ENCODE measurements around the gene GSTA2.
"Not testable (repeated sequence)": the region's sequence is repeated elsewhere in the genome, so short reads cannot be mapped to it uniquely, and the experiment has no call there.

Gene GSTA2

DNA sequence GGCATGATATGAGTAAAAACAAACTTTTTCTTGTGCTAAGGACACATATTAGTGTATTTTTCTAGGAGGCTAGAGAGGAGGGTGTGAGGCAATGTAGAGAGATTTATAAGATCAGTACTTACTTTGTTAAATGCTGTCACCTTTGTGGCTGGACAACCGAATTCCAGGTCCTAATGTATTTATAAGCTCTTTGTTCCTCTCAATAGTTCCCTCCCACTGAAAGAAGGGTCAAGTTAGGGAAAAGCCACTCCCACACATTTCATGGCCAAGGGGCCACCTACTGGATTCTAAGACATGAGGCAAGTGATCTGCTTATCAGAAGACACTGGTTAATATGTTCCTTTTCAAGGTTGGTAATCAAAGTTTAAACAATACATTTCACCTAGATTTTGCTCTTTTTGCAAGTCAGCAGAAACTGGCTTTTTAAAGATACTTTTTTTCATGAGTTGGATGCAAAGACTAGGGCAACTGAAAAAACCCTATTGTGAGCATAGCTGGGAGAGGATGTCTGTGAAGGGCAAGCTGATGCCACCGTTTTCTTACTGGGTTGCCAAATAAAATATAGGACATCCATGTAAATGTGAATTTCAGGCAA is at the start of gene GSTA2:
GSTA2 (minus strand) TSS at position 154 of the 595 bp plus-strand sequence. CDS start 5,528 bp downstream, outside the sequence.
- DNase-seq (ENCODE audit: low spot score) = not testable (repeated sequence)

DNA sequence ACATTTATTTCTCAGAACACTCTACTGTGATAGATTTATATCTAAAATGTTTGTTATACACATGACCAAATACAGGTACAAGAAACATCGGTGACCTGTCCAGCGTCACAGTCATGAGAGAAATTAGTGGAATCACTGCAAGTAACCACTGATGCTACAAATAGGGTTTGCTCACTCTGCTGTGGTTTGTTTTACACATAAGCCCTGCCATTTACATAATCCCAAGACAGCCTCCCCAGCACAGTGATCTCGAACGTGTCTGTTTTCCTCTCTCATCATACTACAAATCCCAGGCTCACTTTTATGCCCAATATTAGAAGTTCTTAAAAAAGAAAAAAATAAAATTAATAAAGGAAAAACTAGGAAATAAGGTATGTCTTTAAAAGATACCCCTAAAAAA is 46.5 kb upstream of the GSTA2 start:
- DNase-seq (ENCODE audit: low spot score) = not testable (repeated sequence)

DNA sequence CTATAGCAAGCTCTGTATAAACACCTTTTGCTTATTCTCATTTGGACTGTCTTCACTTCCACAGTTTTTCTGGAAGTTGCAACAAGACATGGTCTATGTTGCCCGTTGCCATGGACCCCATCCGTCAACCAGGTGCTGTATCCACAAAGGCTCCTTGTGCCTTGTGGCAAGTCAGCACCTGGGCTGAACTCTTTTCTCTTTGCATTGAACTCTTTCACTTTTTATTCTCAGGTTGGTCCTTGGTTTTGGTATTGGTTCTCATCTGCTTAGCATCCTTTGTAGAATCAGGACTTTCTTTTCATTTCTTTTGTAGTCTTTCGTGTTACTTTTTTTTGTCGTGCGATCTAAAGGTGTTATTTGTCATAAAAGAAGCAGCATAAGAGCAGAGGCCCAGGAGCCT is 45.4 kb upstream of the GSTA2 start:
- no peak for DNase-seq (ENCODE audit: low spot score)

DNA sequence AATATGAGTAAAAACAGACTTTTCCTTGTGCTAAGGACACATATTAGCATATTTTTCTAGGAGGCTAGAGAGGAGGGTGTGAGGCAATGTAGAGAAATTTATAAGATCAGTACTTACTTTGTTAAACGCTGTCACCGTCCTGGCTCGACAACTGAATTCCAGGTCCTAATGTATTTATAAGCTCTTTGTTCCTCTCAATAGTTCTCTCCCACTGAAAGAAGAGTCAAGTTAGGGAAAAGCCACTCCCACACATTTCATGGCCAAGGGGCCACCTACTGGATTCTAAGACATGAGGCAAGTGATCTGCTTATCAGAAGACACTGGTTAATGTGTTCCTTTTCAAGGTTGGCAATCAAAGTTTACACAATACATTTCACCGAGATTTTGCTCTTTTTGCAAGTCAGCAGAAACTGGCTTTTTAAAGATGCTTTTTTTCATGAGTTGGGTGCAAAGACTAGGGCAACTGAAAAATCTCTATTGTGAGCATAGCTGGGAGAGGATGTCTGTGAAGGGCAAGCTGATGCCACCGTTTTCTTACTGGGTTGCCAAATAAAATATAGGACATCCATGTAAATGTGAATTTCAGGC is 40.5 kb upstream of the GSTA2 start, which contains the start of gene GSTA1:
GSTA1 (minus strand) TSS at position 149 of the 588 bp plus-strand sequence. CDS start 4,549 bp downstream, outside the sequence.
- not testable (repeated sequence) for DNase-seq (ENCODE audit: low spot score)

DNA sequence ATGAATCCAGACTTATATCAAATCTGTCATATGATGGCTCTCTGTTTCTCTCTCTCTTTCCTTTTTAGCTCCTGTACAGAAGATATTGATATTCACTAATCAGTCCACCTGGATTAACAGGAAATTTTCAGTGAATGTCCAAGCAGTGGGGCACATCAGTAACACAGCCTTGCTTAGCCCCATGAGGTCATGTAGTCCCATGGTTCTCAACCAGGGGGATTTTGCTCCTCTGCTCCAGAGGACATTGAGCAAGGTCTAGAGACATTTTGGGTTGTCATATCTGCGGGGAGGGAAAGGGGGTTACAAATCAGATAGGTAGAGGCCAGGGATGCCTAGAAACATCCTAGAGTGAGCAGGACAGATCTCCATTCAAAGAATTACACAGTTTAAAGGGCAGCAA is 39.5 kb upstream of the GSTA2 start:
- no peak for DNase-seq (ENCODE audit: low spot score)

DNA sequence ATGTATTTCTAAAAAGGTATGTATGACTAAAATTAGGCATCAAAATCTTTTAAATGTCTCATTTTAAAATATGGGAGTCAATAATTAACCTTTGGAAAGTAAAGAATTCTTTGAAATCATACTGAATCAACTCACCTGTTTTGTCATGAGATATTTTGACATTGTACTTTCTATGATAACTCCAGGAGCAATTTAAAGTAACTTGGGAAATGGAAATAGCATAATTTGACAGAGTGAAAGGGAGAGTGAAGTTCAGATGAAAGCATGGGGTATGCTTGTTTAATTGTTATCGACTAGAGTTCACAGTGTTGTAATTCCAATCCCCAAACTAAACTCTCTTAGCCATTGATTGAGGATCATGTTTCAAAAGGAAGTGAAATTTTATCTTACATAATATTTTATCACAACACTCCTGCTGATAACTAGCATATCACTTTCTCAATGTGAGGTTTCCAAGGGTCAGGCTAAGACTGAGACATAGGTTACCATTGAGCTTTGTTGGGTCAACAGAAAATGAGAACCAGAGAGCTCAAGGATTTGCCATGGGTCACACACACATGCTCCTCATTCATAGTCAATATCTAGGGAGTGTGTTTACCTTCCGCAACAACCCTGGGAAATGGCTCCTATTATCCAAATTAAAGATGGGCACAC is 38.0 kb upstream of the GSTA2 start:
- no peak for DNase-seq (ENCODE audit: low spot score)

DNA sequence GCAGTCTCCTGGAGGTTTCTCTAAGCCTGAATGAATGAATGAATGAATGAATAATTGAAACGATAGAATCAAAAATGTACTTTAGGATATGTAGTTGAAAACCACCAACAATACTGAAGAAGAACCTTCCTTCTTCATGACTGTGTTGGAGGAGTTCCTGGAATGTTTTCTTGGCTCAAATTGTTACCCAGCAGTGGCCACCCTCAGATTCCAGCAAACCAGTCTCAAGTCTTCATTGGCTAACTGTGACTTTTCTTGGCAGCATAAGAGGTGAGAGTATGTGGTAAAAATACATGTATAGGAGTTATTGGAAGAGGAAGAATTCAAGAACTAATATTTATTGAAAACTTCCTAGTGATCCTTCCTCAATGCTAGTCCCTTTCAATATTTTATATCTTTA is 36.0 kb upstream of the GSTA2 start:
- DNase-seq (ENCODE audit: low spot score) = not testable (repeated sequence)

DNA sequence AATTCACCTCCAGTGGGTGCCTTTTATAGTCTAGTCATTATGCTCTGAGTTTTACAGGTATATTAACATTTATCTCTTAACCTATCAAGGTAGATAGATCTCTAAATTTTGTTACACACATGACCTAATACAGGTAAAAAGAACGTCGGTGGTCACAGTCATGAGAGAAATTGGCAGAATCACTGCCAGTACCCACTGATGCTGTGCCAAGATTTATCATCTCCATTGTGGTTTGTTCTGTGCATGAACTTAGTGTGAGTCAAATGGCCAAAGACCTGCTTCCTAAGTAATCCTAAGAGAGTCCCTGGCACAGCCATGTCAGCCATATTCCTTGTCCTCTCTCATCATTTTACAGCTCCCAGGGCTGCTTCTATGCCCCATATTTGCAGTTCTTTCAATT is 31.1 kb upstream of the GSTA2 start:
- not testable (repeated sequence) for DNase-seq (ENCODE audit: low spot score)

DNA sequence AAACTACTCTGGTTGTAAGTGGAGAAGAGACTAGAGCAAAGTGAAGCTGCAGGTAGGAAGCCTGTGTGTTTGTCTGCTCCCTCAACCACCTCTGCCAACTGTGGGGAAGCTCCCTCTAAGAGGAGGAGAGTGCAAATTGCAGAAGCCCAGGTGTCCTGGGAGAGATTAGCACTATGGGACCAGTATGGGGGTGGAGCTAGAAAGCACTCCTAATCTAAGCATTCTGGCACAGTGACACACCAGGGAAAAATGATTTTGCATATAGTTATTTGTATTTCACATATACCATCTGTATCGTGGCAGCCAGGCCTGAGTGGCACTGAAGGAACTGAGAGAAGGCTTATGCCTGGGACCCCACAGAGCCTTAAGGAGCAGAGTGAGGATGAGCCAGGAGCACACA is 27.6 kb upstream of the GSTA2 start:
- DNase-seq (ENCODE audit: low spot score) = no peak

DNA sequence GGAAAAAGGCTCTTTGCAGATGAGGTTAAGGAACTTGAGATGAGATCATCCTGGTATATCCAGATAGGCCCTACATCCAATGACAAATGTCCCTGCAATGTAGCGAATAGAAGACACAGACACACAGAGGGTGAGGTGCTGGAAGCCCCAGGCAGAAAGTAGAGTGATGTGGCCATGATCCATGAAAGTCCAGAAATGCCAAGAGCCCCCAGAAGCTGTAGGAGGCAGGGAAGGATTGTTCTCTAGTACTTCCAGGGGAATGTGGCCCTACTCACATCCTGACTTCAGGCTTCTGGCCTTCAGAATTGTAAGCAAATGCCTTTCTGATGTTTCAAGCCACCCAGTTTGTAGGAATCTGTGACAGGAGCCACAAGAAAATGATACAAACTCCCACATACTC is 26.4 kb upstream of the GSTA2 start:
- not testable (repeated sequence) for DNase-seq (ENCODE audit: low spot score)

DNA sequence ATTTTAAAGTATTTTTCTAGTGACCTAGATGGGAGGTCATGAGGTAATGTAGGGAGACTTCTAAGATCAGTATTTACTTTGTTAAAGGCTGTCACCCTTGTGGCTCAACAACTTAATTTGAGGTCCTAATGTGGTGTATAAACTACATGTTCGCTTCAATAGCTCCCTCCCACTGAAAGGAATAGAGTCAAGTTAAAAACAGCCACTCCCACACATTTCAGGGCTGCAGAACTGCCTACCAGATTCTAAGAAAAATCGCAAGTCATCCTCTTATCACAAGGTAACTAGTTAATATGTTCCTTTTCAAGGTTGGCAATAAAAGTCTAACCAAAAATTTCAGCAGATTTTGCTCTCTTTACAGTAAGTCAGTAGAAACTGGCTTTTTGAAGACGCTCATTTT is 25.2 kb upstream of the GSTA2 start:
- no peak for DNase-seq (ENCODE audit: low spot score)

DNA sequence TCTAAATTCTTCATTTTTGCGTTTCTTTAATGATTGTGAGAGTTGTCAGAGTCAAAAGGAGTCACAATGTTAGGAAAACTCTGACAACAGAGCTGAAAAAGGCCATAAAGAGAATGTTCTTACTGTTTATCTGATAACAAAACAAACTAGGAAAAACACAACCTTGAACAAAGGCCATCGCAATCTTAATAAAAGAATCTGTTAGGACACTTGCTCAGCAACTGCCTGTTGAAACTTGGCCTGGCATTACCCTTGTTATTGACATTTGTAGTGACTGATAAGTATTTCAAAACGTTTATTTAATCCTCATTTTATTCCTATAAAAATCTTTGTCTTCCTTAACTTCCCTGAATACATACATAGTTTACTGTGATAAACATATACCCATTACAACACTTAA is 24.6 kb upstream of the GSTA2 start:
- DNase-seq (ENCODE audit: low spot score) = no peak

DNA sequence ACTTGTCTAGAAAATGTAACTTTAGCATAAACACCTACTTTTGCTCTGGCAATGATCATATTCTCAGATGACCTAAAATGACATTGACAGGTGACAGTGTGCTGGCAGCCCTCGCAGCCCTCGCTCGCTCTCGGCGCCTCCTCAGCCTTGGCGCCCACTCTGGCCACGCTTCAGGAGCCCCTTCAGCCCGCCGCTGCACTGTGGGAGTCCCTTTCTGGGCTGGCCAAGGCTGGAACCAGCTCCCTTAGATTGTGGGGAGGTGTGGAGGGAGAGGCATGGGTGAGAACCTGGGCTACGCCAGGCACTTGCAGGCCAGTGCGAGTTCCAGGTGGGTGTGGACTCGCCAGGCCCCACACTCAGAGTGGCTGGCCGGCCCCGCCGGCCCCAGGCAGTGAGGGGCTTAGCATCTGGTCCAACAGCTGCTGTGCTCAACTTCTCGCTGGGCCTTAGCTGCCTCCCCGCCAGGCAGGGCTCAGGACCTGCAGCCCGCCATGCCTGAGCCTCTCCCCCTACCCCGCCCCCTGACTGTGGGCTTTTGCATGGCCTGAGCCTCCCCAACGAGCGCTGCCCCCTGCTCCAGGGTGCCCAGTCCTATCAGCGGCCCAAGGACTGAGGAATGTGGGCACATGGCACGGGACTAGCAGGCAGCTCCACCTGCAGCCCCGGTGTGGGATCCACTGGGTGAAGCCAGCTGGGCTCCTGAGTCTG is 23.1 kb upstream of the GSTA2 start:
- DNase-seq (ENCODE audit: low spot score) = no peak

DNA sequence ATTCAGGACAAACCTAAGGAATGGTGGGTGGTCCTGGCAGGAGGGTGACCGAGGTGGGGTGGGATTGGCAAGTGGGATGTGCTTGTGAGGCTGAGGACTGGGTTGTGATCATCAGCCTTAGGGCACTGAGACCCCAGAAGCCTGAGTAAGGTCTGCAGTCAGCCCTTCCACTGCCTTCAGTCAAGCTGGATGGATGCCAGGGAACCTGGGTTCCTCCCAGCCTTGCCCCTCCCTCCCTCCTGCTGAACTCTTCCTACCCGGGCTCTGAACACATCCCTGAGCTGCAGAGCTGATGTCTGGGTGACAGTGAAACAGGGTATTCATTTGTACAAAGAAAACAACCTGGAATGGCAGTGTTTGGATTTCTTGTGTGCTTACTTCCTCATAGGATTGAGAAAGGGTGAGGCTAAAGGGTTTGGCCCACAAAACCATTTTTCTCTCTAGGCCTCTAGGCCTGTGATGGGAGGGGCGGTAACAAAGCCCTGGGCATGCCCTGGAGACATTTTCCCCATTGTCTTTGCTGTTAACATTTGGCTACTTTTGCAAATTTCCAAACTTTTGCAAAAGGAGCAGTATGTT is 19.5 kb upstream of the GSTA2 start:
- DNase-seq (ENCODE audit: low spot score) = not testable (repeated sequence)

DNA sequence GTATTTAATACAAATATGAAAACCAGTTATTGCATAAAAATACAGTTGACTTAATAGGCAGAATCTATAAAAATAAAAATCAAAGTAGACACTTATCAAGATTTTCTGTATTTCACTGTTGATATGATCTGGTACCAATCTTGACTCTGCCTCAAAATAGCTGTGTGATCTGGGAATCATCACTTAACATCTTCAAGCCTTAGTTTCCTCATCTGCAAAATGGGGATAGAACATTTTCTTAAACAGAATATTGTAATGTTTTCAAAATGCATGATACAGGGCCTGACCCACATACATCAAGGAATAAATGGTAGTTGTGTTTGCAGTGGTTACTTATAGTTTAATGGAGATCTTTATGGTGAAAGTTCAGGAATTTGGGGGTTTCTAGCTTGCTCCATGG is 18.9 kb upstream of the GSTA2 start:
- not testable (repeated sequence) for DNase-seq (ENCODE audit: low spot score)

DNA sequence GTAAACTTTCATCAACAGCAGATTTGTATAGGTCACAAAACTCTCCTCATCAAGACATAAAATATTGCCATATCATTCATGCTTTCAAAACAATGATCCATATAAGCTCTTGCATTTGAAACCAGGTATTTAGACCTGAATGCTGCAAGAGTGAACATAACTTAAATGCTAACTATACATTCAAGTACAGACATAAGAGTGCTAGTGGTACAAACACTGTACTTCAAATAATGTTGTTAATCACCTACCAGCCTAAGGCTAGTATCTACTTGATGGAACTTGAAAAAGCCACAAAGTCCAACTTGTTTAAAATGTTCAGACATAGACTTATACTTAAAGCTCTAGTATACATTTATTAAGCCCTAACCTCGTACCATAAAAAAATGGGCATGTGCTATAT is 16.0 kb upstream of the GSTA2 start:
- no peak for DNase-seq (ENCODE audit: low spot score)

DNA sequence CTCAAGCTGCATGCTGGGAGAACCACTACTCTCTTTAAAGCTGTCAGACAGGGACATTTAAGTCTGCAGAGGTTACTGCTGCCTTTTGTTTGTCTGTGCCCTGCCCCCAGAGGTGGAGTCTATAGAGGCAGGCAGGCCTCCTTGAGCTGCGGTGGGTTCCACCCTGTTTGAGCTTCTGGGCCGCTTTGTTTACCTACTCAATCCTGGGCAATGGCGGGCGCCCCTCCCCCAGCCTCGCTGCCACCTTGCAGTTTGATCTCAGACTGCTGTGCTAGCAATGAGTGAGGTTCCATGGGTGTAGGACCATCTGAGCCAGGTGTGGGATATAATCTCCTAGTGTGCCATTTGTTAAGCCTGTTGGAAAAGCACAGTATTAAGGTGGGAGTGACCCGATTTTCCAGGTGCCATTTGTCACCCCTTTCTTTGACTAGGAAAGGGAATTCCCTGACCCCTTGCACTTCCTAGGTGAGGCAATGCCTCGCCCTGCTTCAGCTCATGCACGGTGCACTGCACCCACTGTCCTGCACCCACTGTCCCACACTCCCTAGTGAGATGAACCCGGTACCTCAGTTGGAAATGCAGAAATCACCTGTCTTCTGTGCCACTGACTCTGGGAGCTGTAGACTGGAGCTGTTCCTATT is 13.6 kb upstream of the GSTA2 start:
- DNase-seq (ENCODE audit: low spot score) = not testable (repeated sequence)

DNA sequence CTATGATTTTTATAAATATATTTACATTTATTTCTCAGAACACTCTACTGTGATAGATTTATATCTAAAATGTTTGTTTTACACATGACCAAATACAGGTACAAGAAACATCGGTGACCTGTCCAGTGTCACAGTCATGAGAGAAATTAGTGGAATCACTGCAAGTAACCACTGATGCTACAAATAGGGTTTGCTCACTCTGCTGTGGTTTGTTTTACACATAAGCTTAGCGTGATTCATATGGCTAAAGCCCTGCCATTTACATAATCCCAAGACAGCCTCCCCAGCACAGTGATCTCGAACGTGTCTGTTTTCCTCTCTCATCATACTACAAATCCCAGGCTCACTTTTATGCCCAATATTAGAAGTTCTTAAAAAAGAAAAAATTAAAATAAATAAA is 6.1 kb upstream of the GSTA2 start:
- not testable (repeated sequence) for DNase-seq (ENCODE audit: low spot score)

DNA sequence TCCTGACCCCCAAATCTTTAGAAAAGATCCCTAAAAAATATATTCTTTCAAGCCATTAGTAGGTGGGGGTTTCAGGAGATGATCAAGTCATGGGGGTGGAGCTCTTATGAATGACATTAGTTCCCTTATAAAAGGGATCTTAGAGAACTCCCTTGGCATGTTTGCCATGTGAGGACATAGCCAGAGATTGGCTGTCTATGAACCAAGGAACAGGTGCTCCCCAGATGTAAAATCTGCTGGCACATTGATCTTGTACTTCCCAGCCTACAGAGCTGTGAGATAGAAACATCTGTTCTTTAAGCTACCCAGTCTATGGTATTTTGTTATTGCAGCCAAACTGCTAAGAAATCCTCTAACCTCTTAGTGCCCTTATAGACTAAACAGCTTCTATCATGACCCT is 4.4 kb upstream of the GSTA2 start:
- DNase-seq (ENCODE audit: low spot score) = not testable (repeated sequence)

DNA sequence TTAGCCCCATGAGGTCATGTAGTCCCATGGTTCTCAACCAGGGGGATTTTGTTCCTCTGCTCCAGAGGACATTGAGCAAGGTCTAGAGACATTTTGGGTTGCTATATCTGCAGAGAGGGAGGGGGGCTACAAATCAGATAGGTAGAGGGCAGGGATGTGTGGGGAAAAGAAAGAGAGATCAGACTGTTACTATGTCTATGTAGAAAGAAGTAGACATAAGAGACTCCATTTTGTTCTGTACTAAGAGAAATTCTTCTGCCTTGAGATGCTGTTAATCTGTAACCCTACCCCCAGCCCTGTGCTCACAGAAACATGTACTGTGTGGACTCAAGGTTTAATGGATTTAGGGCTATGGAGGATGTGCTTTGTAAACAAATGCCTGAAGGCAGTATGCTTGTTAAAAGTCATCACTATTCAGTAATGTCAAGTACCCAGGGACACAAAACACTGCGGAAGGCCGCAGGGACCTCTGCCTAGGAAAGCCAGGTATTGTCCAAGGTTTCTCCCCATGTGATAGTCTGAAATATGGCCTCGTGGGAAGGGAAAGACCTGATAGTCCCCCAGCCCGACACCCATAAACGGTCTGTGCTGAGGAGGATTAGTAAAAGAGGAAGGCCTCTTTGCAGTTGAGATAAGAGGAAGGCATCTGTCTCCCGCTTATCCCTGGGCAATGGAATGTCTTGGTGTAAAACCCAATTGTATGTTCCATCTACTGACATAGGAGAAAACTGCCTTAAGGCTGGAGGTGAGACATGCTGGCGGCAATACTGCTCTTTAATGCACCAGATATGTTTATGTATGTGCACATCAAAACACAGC is 1.4 kb downstream of the GSTA2 start:
- DNase-seq (ENCODE audit: low spot score) = not testable (repeated sequence)
